Gastroesophageal sphincter (tissue), 4 donors: ENCODE data around the gene LINC00237. TPM values are rescaled to one million over a fixed set of nuclear protein-coding genes. Genes with fewer than 3 reads are reported as not detected.

Source experiments
- ATAC-seq: fragments of 150-250 bp; one replicate; pipeline ENCODE4 v1.9.1; 2016; ENCODE audit warnings: mild to moderate bottlenecking, moderate library complexity
- H3K27ac ChIP-seq, 4 donors: fragments of 200-600 bp; sonication (generic) in 3 of 4; 1 replicate in 3 of 4; 2 replicates in 1 of 4; pipeline ENCODE4 v1.5.1; 2016 to 2019
- H3K27me3 ChIP-seq: fragments of 200-600 bp; sonication (generic); one replicate; pipeline ENCODE4 v1.5.1; 2019
- H3K36me3 ChIP-seq, 2 donors: fragments of 200-600 bp; sonication (generic); one replicate each; pipeline ENCODE4 v1.5.1; 2019; ENCODE audit warnings: control low read depth in 1 of 2
- H3K4me1 ChIP-seq, 3 donors: fragments of 200-600 bp; sonication (generic); 1 replicate in 2 of 3; 2 replicates in 1 of 3; pipeline ENCODE4 v1.5.1; 2016 to 2019; ENCODE audit warnings: control low read depth in 2 of 3
- H3K4me3 ChIP-seq, 2 donors: fragments of 200-600 bp; sonication (generic); one replicate each; pipeline ENCODE4 v1.5.1; 2019; ENCODE audit warnings: mild to moderate bottlenecking in 1 of 2, moderate library complexity in 1 of 2
- H3K9me3 ChIP-seq, 3 donors: fragments of 200-600 bp; sonication (generic); one replicate each; pipeline ENCODE4 v1.5.1; 2017 to 2019; ENCODE audit warnings: control low read depth in 2 of 3
- EP300 ChIP-seq: sonication (generic); formaldehyde crosslinking; IDR thresholded peaks from one replicate; pipeline ENCODE4 v1.6.1; 2017; ENCODE audit warnings: antibody characterized with exemption, mild to moderate bottlenecking
- POLR2A ChIP-seq, 2 donors: fragments of 450-650 bp; IDR thresholded peaks; one replicate each; pipeline ENCODE4 v1.6.1; 2017; ENCODE audit warnings: antibody characterized with exemption in 2 of 2, mild to moderate bottlenecking in 2 of 2, moderate library complexity in 1 of 2
- POLR2AphosphoS5 ChIP-seq: sonication (generic); formaldehyde crosslinking; IDR thresholded peaks from one replicate; pipeline ENCODE4 v1.6.1; 2017; ENCODE audit warnings: antibody characterized with exemption
- WGBS, 2 donors: methylation state at CpG; one replicate each; pipeline ENCODE4 v1.1.5; 2018; ENCODE audit warnings: low coverage in 1 of 2; 5-methylcytosine and 5-hydroxymethylcytosine counted together
- total RNA-seq, 4 donors: library from RNA; depleted of rRNA; stranded (reverse); fragments of >200 nt; gene quantifications; one replicate each; pipeline ENCODE4 v1.1.0, GENCODE V29; 2016
- TF ChIP-seq, protein P1 (sequence below), 4 experiments: fragments of 200-600 bp in 2 of 4; fragments of 450-650 bp in 2 of 4; sonication (generic) in 1 of 4; IDR thresholded peaks; one replicate each; pipeline ENCODE4 v1.5.1; 2017 to 2019; ENCODE audit warnings: antibody characterized with exemption in 4 of 4, mild to moderate bottlenecking in 2 of 4, moderate library complexity in 2 of 4

LINC00237 gene
- total RNA-seq, 4 donors from 2014 or later: not detected

DNA sequence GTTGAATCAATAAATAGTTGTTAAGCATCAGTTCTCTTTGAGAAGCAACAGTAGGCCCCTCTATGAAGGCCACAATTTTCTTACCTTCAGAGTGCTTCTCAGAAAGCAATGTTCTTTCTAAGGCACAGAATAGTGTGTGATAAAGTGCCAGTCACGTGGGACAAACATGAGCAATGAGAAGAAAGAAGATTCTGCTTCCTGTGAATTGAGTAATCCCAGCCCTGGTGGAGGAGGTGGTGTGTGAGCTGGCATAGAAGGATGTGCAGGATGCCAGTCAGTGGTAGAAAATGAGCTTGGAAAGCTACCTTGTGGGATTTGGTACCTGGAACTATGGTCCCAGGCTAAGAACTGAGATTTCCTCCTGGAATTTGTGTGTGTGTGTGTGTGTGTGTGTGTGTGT lies 41.4 kb upstream of the LINC00237 start:
- H3K9me3 ChIP-seq: no peaks in the 10 kb centered on the region
- ATAC-seq: no peak
- 63% methylated on average over 1 of the region's 1 CpG; no CpG with 5 or more reads in 1 of the 2 donors for WGBS, 2 donors
- H3K4me1 ChIP-seq: no peaks in the 10 kb centered on the region
- TF ChIP-seq EP300 (no peak), POLR2AphosphoS5 (no peak), POLR2A (IDR thresholded peaks at IDR 0.05) (no peak)
- TF ChIP-seq, protein P1, sequence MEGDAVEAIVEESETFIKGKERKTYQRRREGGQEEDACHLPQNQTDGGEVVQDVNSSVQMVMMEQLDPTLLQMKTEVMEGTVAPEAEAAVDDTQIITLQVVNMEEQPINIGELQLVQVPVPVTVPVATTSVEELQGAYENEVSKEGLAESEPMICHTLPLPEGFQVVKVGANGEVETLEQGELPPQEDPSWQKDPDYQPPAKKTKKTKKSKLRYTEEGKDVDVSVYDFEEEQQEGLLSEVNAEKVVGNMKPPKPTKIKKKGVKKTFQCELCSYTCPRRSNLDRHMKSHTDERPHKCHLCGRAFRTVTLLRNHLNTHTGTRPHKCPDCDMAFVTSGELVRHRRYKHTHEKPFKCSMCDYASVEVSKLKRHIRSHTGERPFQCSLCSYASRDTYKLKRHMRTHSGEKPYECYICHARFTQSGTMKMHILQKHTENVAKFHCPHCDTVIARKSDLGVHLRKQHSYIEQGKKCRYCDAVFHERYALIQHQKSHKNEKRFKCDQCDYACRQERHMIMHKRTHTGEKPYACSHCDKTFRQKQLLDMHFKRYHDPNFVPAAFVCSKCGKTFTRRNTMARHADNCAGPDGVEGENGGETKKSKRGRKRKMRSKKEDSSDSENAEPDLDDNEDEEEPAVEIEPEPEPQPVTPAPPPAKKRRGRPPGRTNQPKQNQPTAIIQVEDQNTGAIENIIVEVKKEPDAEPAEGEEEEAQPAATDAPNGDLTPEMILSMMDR (IDR thresholded peaks at IDR 0.05): no peak
- H3K27me3 ChIP-seq: no peaks in the 10 kb centered on the region
- peaks cover 0 to 34% of the 10 kb centered on the region in 2 donors for H3K36me3 ChIP-seq
- H3K27ac ChIP-seq: no peak overlapping the region
- no peak overlapping the region for H3K4me3 ChIP-seq

DNA sequence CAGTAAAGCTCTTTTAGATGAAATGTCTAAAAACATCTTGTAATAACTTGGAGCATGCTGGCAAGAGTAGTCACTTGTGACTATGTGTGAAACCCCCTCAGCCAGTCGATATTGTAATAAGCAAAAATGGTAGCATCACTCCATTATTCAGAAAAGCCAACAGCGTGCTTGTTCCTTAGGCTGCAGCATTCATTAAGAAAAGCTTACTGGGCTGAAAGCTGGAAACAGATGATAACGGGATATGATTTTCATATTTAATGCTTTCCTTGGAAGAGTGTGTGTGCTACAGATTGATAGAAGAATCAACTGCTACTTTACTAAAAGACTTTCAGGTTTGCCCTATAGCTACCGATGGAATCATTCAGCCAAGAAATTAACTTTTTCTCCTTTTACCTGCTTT lies 40.1 kb upstream of the LINC00237 start:
- no peaks in the 10 kb centered on the region for H3K4me1 ChIP-seq
- 91 to 92% methylated on average over 4 of the region's 4 CpGs for WGBS, 2 donors
- no peaks in the 10 kb centered on the region for H3K9me3 ChIP-seq
- H3K4me3 ChIP-seq: no peak overlapping the region
- no peak overlapping the region for H3K27ac ChIP-seq
- no peak for ATAC-seq
- H3K27me3 ChIP-seq: no peaks in the 10 kb centered on the region
- peaks cover 0 to 45% of the 10 kb centered on the region in 2 donors for H3K36me3 ChIP-seq
- no peak for TF ChIP-seq POLR2AphosphoS5
- no peak for TF ChIP-seq EP300

DNA sequence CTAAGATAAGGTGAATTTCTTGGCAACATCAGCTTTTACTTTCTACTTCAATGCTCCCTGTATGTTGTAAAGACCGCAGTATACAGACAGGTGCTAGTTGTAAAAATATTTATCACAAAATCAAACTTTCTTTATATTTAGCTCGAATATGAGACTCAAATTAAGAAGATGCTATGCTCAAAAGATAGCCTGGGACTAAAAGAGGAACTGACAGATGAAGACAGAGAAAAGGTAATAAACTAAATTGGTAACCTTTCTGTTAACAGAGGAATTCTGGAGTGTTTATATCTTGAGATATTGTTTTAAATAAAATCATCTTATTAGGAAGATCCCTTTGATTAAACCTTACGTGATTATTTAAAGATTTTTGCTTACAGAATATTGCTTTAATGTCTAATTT lies 39.3 kb upstream of the LINC00237 start:
- no peak for ATAC-seq
- TF ChIP-seq POLR2A (IDR thresholded peaks at IDR 0.05): no peak
- Histone ChIP-seq H3K9me3 (no peaks in the 10 kb centered on the region), H3K36me3 (peaks cover 0 to 45% of the 10 kb centered on the region in 2 donors), H3K27me3 (no peaks in the 10 kb centered on the region), H3K27ac (no peak overlapping the region), H3K4me3 (no peak overlapping the region), H3K4me1 (no peaks in the 10 kb centered on the region)
- WGBS, 2 donors: 51 to 86% methylated on average over 2 to 3 of the region's 3 CpGs

DNA sequence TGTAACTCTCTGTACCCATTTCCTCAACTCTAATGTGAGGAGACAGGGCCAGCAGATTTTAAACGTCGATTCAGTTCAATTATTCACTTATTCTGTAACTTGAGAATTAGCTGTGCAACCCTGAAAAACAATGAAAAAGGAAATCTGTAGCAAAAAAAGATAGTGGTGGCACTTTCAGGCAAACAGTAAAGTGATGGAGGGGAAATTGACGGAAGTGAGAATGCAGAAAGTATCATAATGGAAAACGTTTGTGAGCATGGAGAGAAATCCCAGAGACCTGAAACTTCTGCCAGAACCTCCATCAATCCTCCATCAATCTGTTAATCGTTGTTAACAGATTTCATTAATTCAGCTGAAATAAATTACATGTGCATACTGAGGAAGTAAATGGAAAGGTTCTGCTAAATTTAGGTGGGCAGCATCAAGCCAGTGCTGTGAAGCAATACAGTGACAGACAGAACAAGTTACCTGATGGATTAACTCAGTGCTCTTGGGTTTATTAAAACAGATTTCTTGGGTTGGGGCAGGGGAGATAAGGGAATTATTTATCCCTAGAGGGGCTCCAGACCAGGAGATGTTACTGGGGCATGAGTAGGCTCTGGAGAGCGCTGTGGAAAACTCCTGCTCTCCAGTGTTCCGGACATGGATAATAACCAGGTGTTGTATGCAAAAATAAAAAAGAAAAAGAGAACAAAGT lies 37.2 kb upstream of the LINC00237 start:
- no peak for TF ChIP-seq POLR2A (IDR thresholded peaks at IDR 0.05)
- TF ChIP-seq POLR2AphosphoS5: no peak
- no peak for TF ChIP-seq EP300
- TF ChIP-seq, protein P1 (IDR thresholded peaks at IDR 0.05): no peak
- no peak overlapping the region for H3K27ac ChIP-seq
- H3K36me3 ChIP-seq: peaks cover 0 to 36% of the 10 kb centered on the region in 2 donors
- no peaks in the 10 kb centered on the region for H3K9me3 ChIP-seq
- H3K27me3 ChIP-seq: no peaks in the 10 kb centered on the region
- WGBS, 2 donors: 56 to 73% methylated on average over 7 of the region's 7 CpGs
- no peak overlapping the region for H3K4me3 ChIP-seq
- no peak for ATAC-seq
- no peaks in the 10 kb centered on the region for H3K4me1 ChIP-seq

DNA sequence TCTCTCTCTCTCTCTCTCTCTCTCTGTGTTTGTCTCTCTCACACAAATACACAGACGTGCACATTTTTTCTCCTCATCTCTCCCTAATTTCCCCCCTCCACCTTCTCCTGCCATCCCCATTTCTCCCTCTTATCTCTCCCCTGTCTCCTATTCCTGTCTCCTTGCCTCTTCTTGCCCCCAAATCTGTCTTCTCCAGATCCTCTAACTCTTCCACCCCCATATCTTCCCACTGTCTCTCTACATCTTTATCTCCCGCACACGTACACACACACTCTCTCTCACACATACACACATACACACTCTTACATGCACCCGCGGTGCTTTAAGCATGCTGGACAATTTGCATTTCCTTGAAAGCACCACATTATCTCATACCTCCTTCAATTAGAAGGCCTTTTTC lies 35.7 kb upstream of the LINC00237 start:
- no peak overlapping the region for H3K4me3 ChIP-seq
- 72 to 91% methylated on average over 5 of the region's 5 CpGs for WGBS, 2 donors
- no peak overlapping the region for H3K27ac ChIP-seq
- H3K27me3 ChIP-seq: no peaks in the 10 kb centered on the region
- H3K4me1 ChIP-seq: no peaks in the 10 kb centered on the region
- ATAC-seq: no peak
- H3K9me3 ChIP-seq: no peaks in the 10 kb centered on the region
- peaks cover 0 to 43% of the 10 kb centered on the region in 2 donors for H3K36me3 ChIP-seq
- no peak for TF ChIP-seq POLR2A (IDR thresholded peaks at IDR 0.05)
- TF ChIP-seq EP300: no peak
- TF ChIP-seq, protein P1 (IDR thresholded peaks at IDR 0.05): no peak
- no peak for TF ChIP-seq POLR2AphosphoS5

DNA sequence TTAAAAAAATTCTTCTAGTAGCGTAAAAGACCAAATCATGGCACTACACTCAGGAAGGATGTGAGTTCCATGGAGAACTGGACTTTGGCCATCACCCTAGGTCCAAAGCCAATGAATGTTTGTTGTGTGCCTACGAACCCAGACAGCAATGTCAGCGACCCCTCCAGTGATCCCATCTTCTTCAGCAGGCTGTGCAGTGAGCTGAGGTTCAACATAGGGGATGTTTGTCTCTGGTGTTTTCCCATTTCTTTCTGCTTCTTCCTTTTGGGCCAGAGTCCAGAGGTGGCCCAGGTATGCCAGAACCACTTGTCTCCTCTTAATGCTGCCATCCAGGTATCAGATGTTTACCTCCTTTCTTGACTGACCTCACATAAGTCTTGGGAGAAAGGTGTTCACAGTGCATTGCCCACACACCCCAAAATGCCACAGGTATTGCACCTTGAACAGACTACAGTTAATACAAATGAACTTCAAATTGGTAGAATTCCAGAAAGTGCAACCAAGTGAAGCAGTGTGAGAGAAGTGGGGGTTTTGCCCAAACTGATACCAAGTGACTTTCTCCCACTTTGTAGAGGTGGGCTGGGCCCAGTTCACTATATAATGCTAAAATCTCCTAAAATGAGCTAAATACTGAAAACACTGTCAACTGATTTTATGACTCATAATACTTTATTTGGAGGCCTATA lies 33.9 kb upstream of the LINC00237 start:
- Histone ChIP-seq H3K9me3 (no peaks in the 10 kb centered on the region), H3K27me3 (no peaks in the 10 kb centered on the region), H3K27ac (no peak overlapping the region), H3K4me3 (no peak overlapping the region), H3K4me1 (no peaks in the 10 kb centered on the region), H3K36me3 (peaks cover 0 to 49% of the 10 kb centered on the region in 2 donors)
- no peak for TF ChIP-seq POLR2AphosphoS5
- TF ChIP-seq, protein P1 (IDR thresholded peaks at IDR 0.05): no peak
- TF ChIP-seq POLR2A (IDR thresholded peaks at IDR 0.05): no peak
- no peak for TF ChIP-seq EP300
- no peak for ATAC-seq
- WGBS, 2 donors: 50 to 96% methylated on average over 2 to 3 of the region's 3 CpGs
